Ovary (tissue), 9 donors: ENCODE measurements around the gene PTPRN2. TPM values are rescaled to one million over a fixed set of nuclear protein-coding genes. Genes with fewer than 3 reads are reported as not detected.

ENCODE experiments used
- DNase-seq, 5 donors: peaks; one replicate each; pipeline ENCODE4 v3.0.0-alpha.2; 2019 to 2020
- H3K27ac ChIP-seq, 2 donors: fragments of 200-600 bp; one replicate each; pipeline versions ENCODE4 v1.5.1 to v1.8.0; 2019 to 2022
- H3K27me3 ChIP-seq: fragments of 200-600 bp; one replicate; pipeline ENCODE4 v1.8.0; 2022
- H3K36me3 ChIP-seq: fragments of 200-600 bp; sonication (generic); one replicate; pipeline ENCODE4 v1.5.1; 2019
- H3K4me1 ChIP-seq: one replicate; pipeline ENCODE4 v1.8.1; 2013; ENCODE audit warnings: mild to moderate bottlenecking, moderate library complexity; ENCODE audit not compliant: insufficient read depth
- H3K4me3 ChIP-seq: fragments of 200-600 bp; sonication (generic); one replicate; pipeline ENCODE4 v1.5.1; 2017
- H3K9me3 ChIP-seq, 2 donors: fragments of 200-600 bp in 1 of 2; sonication (generic) in 1 of 2; one replicate each; pipeline versions ENCODE4 v1.5.1 to v1.8.1; 2013 to 2019; ENCODE audit warnings: mild to moderate bottlenecking in 1 of 2, moderate library complexity in 1 of 2
- CTCF ChIP-seq, 3 donors: fragments of 450-650 bp in 2 of 3; fragments of 200-600 bp in 1 of 3; IDR thresholded peaks; one replicate each; pipeline versions ENCODE4 v1.5.1 to v1.8.0; 2016 to 2022; ENCODE audit warnings: antibody characterized with exemption in 3 of 3, mild to moderate bottlenecking in 1 of 3
- EP300 ChIP-seq: sonication (generic); formaldehyde crosslinking; IDR thresholded peaks from one replicate; pipeline ENCODE4 v1.6.1; 2017; ENCODE audit warnings: antibody characterized with exemption
- POLR2A ChIP-seq: fragments of 450-650 bp; IDR thresholded peaks from one replicate; pipeline ENCODE4 v1.6.1; 2017; ENCODE audit warnings: antibody characterized with exemption, mild to moderate bottlenecking, moderate library complexity
- WGBS, 3 donors: extraction: QIAGEN DNeasy Blood & Tissue Kit in 1 of 3; methylation state at CpG; one replicate each; pipeline versions ENCODE4 v1.1.5 to v1.1.7; 2013 to 2017; 5-methylcytosine and 5-hydroxymethylcytosine counted together
- intact Hi-C, 4 donors: fragments of 100-400 bp; cut with DNase I; formaldehyde crosslinking; loops; one replicate each; pipeline versions ENCODE4 v1.11.0 to v1.15.1; 2022 to 2023
- polyA plus RNA-seq, 2 donors: library from polyadenylated mRNA; stranded (reverse); fragments of 200-250 nt in 1 of 2; fragments of 350-450 nt in 1 of 2; fragmentation: Illumina TruSeq in 1 of 2; extraction: RNeasy Lipid Tissue Mini Kit (QIAGEN cat#74804) in 1 of 2; gene quantifications; one replicate each; pipeline ENCODE4 v1.2.3, GENCODE V29; 2013 to 2014
- total RNA-seq, 7 donors: library from RNA; depleted of rRNA in 2 of 7; stranded (reverse); fragments of >200 nt in 2 of 7; fragmentation: NEBNext Ultra II Directional in 3 of 7; extraction: Animal tissue kit (Norgen Biotek cat#: 25700) in 3 of 7; gene quantifications; one replicate each; pipeline versions ENCODE4 v1.1.0 to v1.2.4, GENCODE V29; 2016 to 2023
- donor health status: DM: no; HTN: no; CAD: no; lungs with moderate emphysema.
- donor health status: DM: no; HTN: no; CAD: no.
- donor health status: Bipolar disorder and iron deficiency.
- donor health status: DM: yes; HTN: yes; CAD: no.
- donor health status: DM: no; HTN: no; CAD: no.
- donor health status: DM: yes; HTN: yes; CAD: no.

Gene PTPRN2
- total and polyA plus RNA-seq, 9 donors, result 3.5 to 11.1 (median 5.9) TPM

GRCh38 chr7:157755741-157756140 is 831.9 kb downstream of the PTPRN2 start:
- H3K4me3 ChIP-seq, result no peak overlapping the region
- no peaks in the 10 kb centered on the region for H3K27me3 ChIP-seq
- DNase-seq, result no peak
- H3K36me3 ChIP-seq, result no peaks in the 10 kb centered on the region
- H3K9me3 ChIP-seq, result no peaks in the 10 kb centered on the region
- intact Hi-C loops, result loop anchor here in 1 of 4 donors (10.0 kb wide), 1 partner anchor 321 kb away; no protein-coding TSS in a partner anchor
- H3K27ac ChIP-seq, result no peak overlapping the region
- peaks cover 5% of the 10 kb centered on the region for H3K4me1 ChIP-seq
- TF ChIP-seq CTCF (IDR thresholded peaks at IDR 0.05) (no peak), EP300 (no peak), POLR2A (no peak)
- 86 to 91% (median 86%) methylated on average over 7 of the region's 7 CpGs for WGBS, 3 donors

GRCh38 chr7:157754416-157754790 is 833.2 kb downstream of the PTPRN2 start:
- no peaks in the 10 kb centered on the region for H3K36me3 ChIP-seq
- intact Hi-C loops, result loop anchor here in 1 of 4 donors (10.0 kb wide), 1 partner anchor 320 kb away; no protein-coding TSS in a partner anchor
- no peak for DNase-seq
- WGBS, 3 donors, result 88 to 91% (median 90%) methylated on average over 9 of the region's 9 CpGs
- no peaks in the 10 kb centered on the region for H3K9me3 ChIP-seq
- H3K27me3 ChIP-seq, result no peaks in the 10 kb centered on the region
- no peak for TF ChIP-seq POLR2A
- TF ChIP-seq CTCF (IDR thresholded peaks at IDR 0.05), result no peak
- no peak for TF ChIP-seq EP300
- H3K27ac ChIP-seq, result no peak overlapping the region
- peaks cover 5% of the 10 kb centered on the region for H3K4me1 ChIP-seq
- H3K4me3 ChIP-seq, result no peak overlapping the region

GRCh38 chr7:157753713-157754415 is 833.8 kb downstream of the PTPRN2 start:
- Histone ChIP-seq H3K4me3 (no peak overlapping the region), H3K27me3 (no peaks in the 10 kb centered on the region), H3K9me3 (no peaks in the 10 kb centered on the region), H3K27ac (no peak overlapping the region), H3K36me3 (no peaks in the 10 kb centered on the region), H3K4me1 (peaks cover 5% of the 10 kb centered on the region)
- intact Hi-C loops, result loop anchor here in 1 of 4 donors (10.0 kb wide), 1 partner anchor 319 kb away; no protein-coding TSS in a partner anchor
- TF ChIP-seq POLR2A, result no peak
- no peak for TF ChIP-seq CTCF (IDR thresholded peaks at IDR 0.05)
- TF ChIP-seq EP300, result no peak
- no peak for DNase-seq
- WGBS, 3 donors, result 90 to 92% (median 91%) methylated on average over 21 of the region's 21 CpGs

- H3K27ac ChIP-seq, result no peak overlapping the region
- intact Hi-C loops, result loop anchor here in 1 of 4 donors (10.0 kb wide), 1 partner anchor 318 kb away; no protein-coding TSS in a partner anchor
- peaks cover 5% of the 10 kb centered on the region for H3K4me1 ChIP-seq
- no peaks in the 10 kb centered on the region for H3K9me3 ChIP-seq
- TF ChIP-seq EP300, result no peak
- no peak for TF ChIP-seq POLR2A
- TF ChIP-seq CTCF (IDR thresholded peaks at IDR 0.05), result no peak
- no peaks in the 10 kb centered on the region for H3K36me3 ChIP-seq
- no peak for DNase-seq
- H3K4me3 ChIP-seq, result no peak overlapping the region
- H3K27me3 ChIP-seq, result no peaks in the 10 kb centered on the region
- WGBS, 3 donors, result 15 to 38% (median 18%) methylated on average over 18 of the region's 18 CpGs
These were observed 834.8 kb downstream of the PTPRN2 start for GRCh38 chr7:157752832-157753291.
